ENCODE results near the gene SYNDIG1.

SYNDIG1 gene

GRCh38 chr20:24449026-24449720, 20.3 kb upstream of the SYNDIG1 start:
- DNase-seq = no peak

- DNase-seq = no peak
Measured at GRCh38 chr20:24450177-24450576, 19.3 kb upstream of the SYNDIG1 start.

GRCh38 chr20:24450624-24451376, 18.6 kb upstream of the SYNDIG1 start:
- DNase-seq = no peak

- no peak for DNase-seq
Measured at GRCh38 chr20:24451428-24451827, 18.0 kb upstream of the SYNDIG1 start.

- no peak for DNase-seq
Measured at GRCh38 chr20:24452016-24452415, 17.4 kb upstream of the SYNDIG1 start.

GRCh38 chr20:24452498-24453127, 16.8 kb upstream of the SYNDIG1 start:
- DNase-seq = no peak

GRCh38 chr20:24453869-24454268, 15.6 kb upstream of the SYNDIG1 start:
- DNase-seq = no peak

- DNase-seq = no peak
Measured at GRCh38 chr20:24455081-24455480, 14.3 kb upstream of the SYNDIG1 start.

- DNase-seq = no peak
Measured at GRCh38 chr20:24456398-24456781, 13.0 kb upstream of the SYNDIG1 start.

- no peak for DNase-seq
Measured at GRCh38 chr20:24458436-24458835, 11.0 kb upstream of the SYNDIG1 start.

- no peak for DNase-seq
Measured at GRCh38 chr20:24459733-24460132, 9.7 kb upstream of the SYNDIG1 start.

- DNase-seq = no peak
Measured at GRCh38 chr20:24460712-24461111, 8.7 kb upstream of the SYNDIG1 start.

GRCh38 chr20:24461848-24462247, 7.6 kb upstream of the SYNDIG1 start:
- no peak for DNase-seq

GRCh38 chr20:24462460-24463010, 6.9 kb upstream of the SYNDIG1 start:
- DNase-seq = no peak

GRCh38 chr20:24465159-24465558, 4.3 kb upstream of the SYNDIG1 start:
- DNase-seq = no peak

- DNase-seq = no peak
Measured at GRCh38 chr20:24465730-24466129, 3.7 kb upstream of the SYNDIG1 start.

- no peak for DNase-seq
Measured at GRCh38 chr20:24468401-24469115, 871 bp upstream of the SYNDIG1 start.

- DNase-seq = peak; percentile 32
Measured at GRCh38 chr20:24469894-24470745, 691 bp downstream of the SYNDIG1 start.

GRCh38 chr20:24470746-24471582, 1.5 kb downstream of the SYNDIG1 start:
- DNase-seq = peak; percentile 15

- no peak for DNase-seq
Measured at GRCh38 chr20:24472426-24472825, 3.0 kb downstream of the SYNDIG1 start.
